ENCODE measurements around the gene FAM76A. TPM values are rescaled to one million over a fixed set of nuclear protein-coding genes. Genes with fewer than 3 reads are reported as not detected.

Gene FAM76A
- total and polyA plus RNA-seq, 2 donors (not counting 1 experiment from before 2014, with no cell fraction given), result 13.5 to 17.5 TPM

DNA sequence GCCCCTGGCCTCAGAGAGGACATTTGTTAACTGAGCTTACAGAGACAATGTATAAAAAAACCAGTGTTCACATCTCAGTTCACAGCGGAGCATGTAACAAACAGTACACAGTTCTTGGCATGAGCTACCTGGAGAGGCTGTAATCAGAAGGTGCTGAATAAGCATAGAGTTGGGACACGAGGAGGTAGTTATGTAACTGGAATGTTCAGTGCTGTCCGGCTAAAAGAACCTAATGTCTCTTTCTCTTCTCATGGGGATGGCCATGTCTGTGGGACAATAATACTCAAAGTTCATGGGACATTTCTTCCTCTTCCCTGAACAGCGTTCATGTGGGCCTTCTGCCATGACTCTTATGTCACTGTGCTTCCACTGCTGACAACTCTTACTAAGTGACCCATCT, 30.1 kb downstream of the FAM76A start:
- DNase-seq (ENCODE audit: low read depth in 2 of 2), result no peak
- no peaks in the 10 kb centered on the region for H3K27me3 ChIP-seq (ENCODE audit: control insufficient read depth, insufficient read depth, low read length)
- no peaks in the 10 kb centered on the region for H3K36me3 ChIP-seq (ENCODE audit: control insufficient read depth, insufficient read depth, low read length)
- no peak overlapping the region for H3K9ac ChIP-seq (ENCODE audit: insufficient read depth, low read length)
- H4K20me1 ChIP-seq (ENCODE audit: control insufficient read depth, extremely low read depth, insufficient read depth, low read length), result no peaks in the 10 kb centered on the region
- H3K9me3 ChIP-seq (ENCODE audit: control insufficient read depth, insufficient read depth, low read depth, low read length), result no peaks in the 10 kb centered on the region
- H3K27ac ChIP-seq (ENCODE audit: insufficient read depth, low read length), result no peak overlapping the region
- H3K4me3 ChIP-seq (replicated peaks in 1 of 4; ENCODE audit: control extremely low read depth in 1 of 4, insufficient read depth in 1 of 4, low read depth in 3 of 4, low read length in 4 of 4), result no peak overlapping the region
- no peak for TF ChIP-seq EZH2 (IDR thresholded peaks at IDR 0.05; ENCODE audit: low read length, missing control alignments)
- TF ChIP-seq, protein P1, sequence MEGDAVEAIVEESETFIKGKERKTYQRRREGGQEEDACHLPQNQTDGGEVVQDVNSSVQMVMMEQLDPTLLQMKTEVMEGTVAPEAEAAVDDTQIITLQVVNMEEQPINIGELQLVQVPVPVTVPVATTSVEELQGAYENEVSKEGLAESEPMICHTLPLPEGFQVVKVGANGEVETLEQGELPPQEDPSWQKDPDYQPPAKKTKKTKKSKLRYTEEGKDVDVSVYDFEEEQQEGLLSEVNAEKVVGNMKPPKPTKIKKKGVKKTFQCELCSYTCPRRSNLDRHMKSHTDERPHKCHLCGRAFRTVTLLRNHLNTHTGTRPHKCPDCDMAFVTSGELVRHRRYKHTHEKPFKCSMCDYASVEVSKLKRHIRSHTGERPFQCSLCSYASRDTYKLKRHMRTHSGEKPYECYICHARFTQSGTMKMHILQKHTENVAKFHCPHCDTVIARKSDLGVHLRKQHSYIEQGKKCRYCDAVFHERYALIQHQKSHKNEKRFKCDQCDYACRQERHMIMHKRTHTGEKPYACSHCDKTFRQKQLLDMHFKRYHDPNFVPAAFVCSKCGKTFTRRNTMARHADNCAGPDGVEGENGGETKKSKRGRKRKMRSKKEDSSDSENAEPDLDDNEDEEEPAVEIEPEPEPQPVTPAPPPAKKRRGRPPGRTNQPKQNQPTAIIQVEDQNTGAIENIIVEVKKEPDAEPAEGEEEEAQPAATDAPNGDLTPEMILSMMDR (conservative IDR thresholded peaks at IDR 0.05 in 1 of 2, IDR thresholded peaks at IDR 0.05 in 1 of 2; ENCODE audit: low read depth in 1 of 2, low read length in 2 of 2), result no peak
- H3K4me1 ChIP-seq (ENCODE audit: control insufficient read depth, extremely low read depth, insufficient read depth, low read length), result no peaks in the 10 kb centered on the region
- no peak overlapping the region for H3K4me2 ChIP-seq (ENCODE audit: extremely low read depth, insufficient read depth, low read length)
- no peak overlapping the region for H2AFZ ChIP-seq (ENCODE audit: low read length)
- no peaks in the 10 kb centered on the region for H3K79me2 ChIP-seq (ENCODE audit: control insufficient read depth, insufficient read depth, low read length)

GRCh38 chr1:27759236-27759635, 33.5 kb downstream of the FAM76A start:
- no peak overlapping the region for H2AFZ ChIP-seq (ENCODE audit: low read length)
- no peak overlapping the region for H3K9ac ChIP-seq (ENCODE audit: insufficient read depth, low read length)
- DNase-seq (ENCODE audit: low read depth in 2 of 2), result no peak
- no peak overlapping the region for H3K4me3 ChIP-seq (replicated peaks in 1 of 4; ENCODE audit: control extremely low read depth in 1 of 4, insufficient read depth in 1 of 4, low read depth in 3 of 4, low read length in 4 of 4)
- H3K9me3 ChIP-seq (ENCODE audit: control insufficient read depth, insufficient read depth, low read depth, low read length), result no peaks in the 10 kb centered on the region
- TF ChIP-seq, protein P1 (conservative IDR thresholded peaks at IDR 0.05 in 1 of 2, IDR thresholded peaks at IDR 0.05 in 1 of 2; ENCODE audit: low read depth in 1 of 2, low read length in 2 of 2), result no peak
- no peak for TF ChIP-seq EZH2 (IDR thresholded peaks at IDR 0.05; ENCODE audit: low read length, missing control alignments)
- no peaks in the 10 kb centered on the region for H3K79me2 ChIP-seq (ENCODE audit: control insufficient read depth, insufficient read depth, low read length)
- no peak overlapping the region for H3K4me2 ChIP-seq (ENCODE audit: extremely low read depth, insufficient read depth, low read length)
- no peaks in the 10 kb centered on the region for H4K20me1 ChIP-seq (ENCODE audit: control insufficient read depth, extremely low read depth, insufficient read depth, low read length)
- H3K27me3 ChIP-seq (ENCODE audit: control insufficient read depth, insufficient read depth, low read length), result no peaks in the 10 kb centered on the region
- H3K4me1 ChIP-seq (ENCODE audit: control insufficient read depth, extremely low read depth, insufficient read depth, low read length), result no peaks in the 10 kb centered on the region
- no peak overlapping the region for H3K27ac ChIP-seq (ENCODE audit: insufficient read depth, low read length)
- no peaks in the 10 kb centered on the region for H3K36me3 ChIP-seq (ENCODE audit: control insufficient read depth, insufficient read depth, low read length)

GRCh38 chr1:27760426-27760825, 34.7 kb downstream of the FAM76A start:
- Histone ChIP-seq H2AFZ (ENCODE audit: low read length) (no peak overlapping the region), H3K4me1 (ENCODE audit: control insufficient read depth, extremely low read depth, insufficient read depth, low read length) (no peaks in the 10 kb centered on the region), H3K9me3 (ENCODE audit: control insufficient read depth, insufficient read depth, low read depth, low read length) (no peaks in the 10 kb centered on the region), H3K4me3 (replicated peaks in 1 of 4; ENCODE audit: control extremely low read depth in 1 of 4, insufficient read depth in 1 of 4, low read depth in 3 of 4, low read length in 4 of 4) (no peak overlapping the region), H3K27ac (ENCODE audit: insufficient read depth, low read length) (no peak overlapping the region), H3K27me3 (ENCODE audit: control insufficient read depth, insufficient read depth, low read length) (no peaks in the 10 kb centered on the region), H3K36me3 (ENCODE audit: control insufficient read depth, insufficient read depth, low read length) (no peaks in the 10 kb centered on the region), H3K9ac (ENCODE audit: insufficient read depth, low read length) (no peak overlapping the region), H4K20me1 (ENCODE audit: control insufficient read depth, extremely low read depth, insufficient read depth, low read length) (no peaks in the 10 kb centered on the region), H3K4me2 (ENCODE audit: extremely low read depth, insufficient read depth, low read length) (no peak overlapping the region), H3K79me2 (ENCODE audit: control insufficient read depth, insufficient read depth, low read length) (no peaks in the 10 kb centered on the region)
- TF ChIP-seq EZH2 (IDR thresholded peaks at IDR 0.05; ENCODE audit: low read length, missing control alignments), result no peak
- TF ChIP-seq, protein P1 (conservative IDR thresholded peaks at IDR 0.05 in 1 of 2, IDR thresholded peaks at IDR 0.05 in 1 of 2; ENCODE audit: low read depth in 1 of 2, low read length in 2 of 2), result no peak
- DNase-seq (ENCODE audit: low read depth in 2 of 2), result peak in 1 of 2 donors; percentile 24
